Measurements from ENCODE around the gene CCDC200.
"Not testable (repeated sequence)": the region's sequence is repeated elsewhere in the genome, so short reads cannot be mapped to it uniquely, and the experiment has no call there.

Gene CCDC200

DNA sequence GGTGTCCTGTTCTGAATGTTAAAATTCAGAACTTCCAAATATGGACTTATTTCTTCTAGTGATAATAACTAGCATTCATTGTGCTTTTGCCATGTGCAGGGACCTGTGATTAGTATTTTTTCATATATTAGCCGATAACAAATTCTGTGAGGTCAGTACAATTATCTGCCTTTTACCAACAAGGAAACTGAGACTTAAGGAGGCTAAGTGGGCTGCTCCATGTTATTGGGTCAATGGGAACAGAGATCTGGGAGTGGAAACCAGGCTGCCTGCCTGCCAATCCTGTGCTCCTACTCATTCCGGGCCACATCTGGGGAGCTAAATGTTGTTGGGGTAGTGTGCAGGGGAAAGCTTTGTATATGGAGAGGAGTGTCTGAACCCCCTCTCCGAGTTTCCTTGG lies 13.1 kb downstream of the CCDC200 start:
- no peak for DNase-seq

DNA sequence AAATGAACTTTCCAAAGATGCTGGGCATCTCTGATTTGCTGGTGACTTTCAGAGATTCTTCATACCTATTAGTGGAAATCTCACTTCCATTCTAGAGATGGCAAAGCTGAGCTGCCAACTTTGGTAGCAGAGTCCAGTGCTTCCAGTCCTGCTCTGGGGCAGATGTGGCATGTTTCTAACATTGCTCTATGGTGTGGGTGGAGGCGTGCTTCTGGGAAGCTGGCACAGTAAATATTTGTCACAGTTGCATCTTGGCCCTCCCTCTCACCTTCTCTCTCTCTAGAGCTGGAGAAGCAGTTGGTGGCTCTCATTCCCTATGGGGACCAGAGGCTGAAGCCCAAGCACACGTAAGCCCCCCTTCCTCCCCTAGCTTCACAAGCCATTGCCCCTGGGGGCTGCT lies 14.9 kb downstream of the CCDC200 start:
- no peak for DNase-seq

DNA sequence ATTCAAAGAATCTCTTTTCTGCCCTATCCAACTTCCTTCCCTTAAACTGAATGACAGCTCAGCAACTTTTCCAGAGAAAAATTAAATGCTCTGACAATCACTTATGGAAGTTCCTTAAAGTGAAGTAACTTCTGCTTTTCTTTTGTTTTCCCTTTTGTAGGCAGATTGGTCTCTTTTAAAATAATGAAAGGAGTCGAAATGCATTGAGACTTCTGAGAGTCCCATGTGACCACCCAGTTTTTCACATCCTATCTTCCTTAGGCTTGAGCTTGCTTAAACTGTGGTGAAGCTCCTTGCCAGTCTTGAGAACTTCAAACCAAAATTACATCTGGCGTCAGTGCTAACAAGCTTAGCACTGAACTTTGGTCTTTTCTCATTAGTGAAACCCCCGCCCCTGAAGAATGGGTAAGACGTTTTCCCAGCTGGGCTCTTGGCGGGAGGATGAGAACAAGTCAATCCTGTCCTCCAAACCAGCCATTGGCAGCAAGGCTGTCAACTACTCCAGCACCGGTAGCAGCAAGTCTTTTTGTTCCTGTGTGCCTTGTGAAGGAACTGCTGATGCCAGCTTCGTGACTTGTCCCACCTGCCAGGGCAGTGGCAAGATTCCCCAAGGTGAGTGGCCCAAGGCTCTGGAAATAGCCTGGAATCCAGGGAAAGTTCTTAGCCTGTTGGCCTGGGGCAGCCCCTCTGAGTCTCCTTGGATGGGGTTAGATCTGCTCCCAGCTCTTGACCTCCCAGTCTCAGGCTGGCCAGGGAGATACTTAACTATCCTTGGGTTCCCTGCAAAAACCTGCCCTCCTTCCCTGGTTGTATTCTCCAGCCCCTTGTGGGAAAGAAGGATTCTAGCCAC lies 15.6 kb downstream of the CCDC200 start:
- DNase-seq, result no peak

DNA sequence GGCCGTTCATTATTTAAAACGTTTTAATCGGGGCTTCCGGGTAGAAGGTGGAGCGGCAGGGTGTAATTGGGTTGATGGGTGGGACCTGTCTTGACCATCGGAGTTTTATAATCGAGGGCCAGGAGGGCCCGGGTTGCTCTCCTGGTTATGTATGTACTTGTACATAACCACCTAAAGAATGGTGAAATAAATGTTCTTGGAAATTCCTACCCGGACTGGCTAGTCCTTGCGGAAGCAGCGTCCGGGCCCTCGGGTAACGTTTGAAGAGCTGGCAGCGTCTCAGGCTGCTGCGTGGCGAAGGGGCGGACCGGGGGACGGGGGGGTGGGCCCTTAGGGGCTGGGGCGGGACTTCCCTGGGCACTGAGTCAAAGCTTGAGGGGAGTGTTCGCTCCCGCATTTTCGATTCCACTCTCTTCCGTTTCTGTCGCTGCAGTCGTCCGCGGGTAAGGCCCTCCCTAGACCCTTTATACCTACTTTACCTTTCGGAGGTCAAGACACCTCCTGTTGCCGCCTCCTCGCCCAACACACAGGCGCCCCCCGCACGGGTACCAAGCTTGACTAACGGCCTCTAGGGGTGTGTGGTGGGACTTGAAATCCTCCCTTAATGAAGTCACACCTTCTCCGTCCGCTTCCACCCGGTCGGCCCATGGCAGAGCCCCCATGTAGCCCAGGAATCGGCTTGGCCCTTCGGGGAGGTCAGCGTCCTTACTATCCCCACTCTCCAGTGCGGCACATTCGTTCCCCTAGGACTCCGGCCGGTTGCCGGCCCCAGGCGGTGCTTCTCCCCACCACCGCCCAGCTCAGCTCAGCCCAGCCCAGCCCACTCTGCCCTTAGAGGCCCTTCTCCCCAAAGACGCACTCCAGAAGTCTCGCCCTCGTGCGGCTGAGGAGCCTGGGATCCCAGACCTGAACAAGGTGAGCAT lies 16.7 kb downstream of the CCDC200 start, which contains the start of gene TMEM106A:
Gene TMEM106A, plus strand, starts transcription at position 396 of the 923 bp plus-strand sequence. CDS start 1,167 bp downstream, outside the sequence.
- DNase-seq, result peak; percentile 75

DNA sequence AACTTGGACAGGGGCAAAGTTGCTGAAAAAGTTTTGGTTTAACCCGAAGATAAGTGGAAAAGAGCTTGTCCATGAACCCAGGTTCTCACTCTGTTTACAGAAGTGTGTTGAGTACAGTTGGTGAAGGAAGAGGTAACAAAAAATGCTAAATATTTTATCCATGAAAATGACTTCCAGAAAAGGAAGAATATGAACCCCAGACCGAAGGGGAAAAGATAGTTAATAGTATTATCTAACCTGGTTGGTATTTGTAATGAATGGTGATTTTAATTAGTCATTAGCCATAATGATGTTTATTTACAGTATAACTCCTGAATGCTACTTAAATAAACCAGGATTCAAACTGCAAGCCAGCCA lies 17.3 kb downstream of the CCDC200 start:
- DNase-seq, result no peak

DNA sequence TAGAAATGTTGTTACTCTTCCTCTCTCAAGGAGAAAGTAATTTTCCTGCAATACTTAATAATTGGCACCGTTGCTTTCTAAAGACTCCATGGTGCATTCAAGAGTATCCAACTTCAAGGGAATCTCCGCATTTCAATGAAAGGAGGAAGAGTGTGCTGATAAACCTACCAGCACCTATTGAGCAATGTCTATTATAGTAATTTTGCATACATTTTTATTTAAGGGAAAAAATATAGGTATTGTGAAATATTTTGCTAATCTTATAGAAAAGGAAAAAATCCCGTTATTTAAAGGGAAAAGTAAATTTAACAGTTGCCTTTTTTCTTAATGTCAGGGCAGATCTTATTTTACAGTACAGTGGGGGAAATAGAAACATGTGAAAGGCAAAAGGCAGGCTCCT lies 17.8 kb downstream of the CCDC200 start:
- DNase-seq, result no peak

DNA sequence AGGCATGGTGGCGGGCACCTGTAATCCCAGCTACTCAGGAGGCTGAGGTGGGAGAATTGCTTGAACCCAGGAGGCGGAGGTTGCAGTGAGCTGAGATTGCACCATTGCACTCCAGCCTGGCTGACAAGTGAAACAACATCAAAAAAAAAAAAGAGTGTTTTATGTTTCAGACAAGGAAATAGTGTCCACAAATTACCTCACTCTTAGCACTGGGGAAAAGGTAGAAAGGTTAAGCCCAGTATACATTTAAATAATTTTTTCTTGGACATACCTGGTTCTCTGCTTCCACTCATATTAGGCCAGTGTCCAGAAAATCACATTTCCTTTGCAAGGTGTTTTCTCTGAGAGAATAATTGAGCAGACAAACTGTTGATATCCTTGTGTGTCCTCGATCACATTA lies 25.4 kb downstream of the CCDC200 start:
- DNase-seq, result not testable (repeated sequence)

DNA sequence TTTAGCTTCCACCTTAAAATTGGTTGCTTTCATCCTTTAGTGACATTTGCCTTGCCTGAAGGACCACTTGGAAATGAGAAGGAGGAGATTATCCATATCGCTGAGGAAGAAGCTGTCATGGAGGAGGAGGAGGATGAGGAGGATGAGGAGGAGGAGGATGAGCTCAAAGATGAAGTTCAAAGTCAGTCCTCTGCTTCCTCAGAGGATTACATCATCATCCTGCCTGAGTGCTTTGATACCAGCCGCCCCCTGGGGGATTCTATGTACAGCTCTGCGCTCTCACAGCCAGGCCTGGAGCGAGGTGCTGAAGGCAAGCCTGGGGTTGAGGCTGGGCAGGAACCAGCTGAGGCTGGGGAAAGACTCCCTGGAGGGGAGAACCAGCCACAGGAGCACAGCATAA lies 28.3 kb downstream of the CCDC200 start:
- DNase-seq, result no peak

DNA sequence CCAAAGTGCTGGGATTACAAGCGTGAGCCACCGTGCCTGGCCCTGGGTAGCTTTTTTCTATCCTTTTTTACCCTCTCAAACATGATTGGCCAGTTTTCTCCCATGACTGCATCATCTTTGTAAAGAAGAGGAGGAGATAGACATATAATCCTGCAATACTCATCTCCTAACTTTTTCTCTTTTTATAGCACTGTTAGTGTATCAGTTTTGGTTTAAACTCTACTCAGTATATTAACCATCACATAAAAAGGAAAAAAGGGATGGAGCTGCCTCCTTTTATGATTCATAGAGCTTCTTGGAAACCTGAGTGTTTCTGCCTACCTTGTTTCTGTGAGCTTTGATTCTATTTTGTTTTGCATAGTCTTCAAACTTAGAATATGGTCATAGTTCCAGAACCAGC lies 28.8 kb downstream of the CCDC200 start:
- DNase-seq, result no peak

DNA sequence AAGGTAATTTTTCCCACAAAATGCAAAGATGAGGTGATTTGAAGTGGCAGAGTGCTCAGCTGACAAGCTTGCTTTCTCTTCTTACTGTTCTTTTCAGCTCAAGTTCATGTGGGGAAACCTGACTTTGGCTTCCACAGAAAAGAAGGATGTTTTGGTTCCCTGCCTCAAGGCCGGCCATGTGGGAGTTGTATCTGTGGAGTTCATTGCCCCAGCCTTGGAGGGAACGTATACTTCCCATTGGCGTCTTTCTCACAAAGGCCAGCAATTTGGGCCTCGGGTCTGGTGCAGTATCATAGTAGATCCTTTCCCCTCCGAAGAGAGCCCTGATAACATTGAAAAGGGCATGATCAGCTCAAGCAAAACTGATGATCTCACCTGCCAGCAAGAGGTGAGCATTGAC lies 35.2 kb downstream of the CCDC200 start:
- DNase-seq, result no peak

DNA sequence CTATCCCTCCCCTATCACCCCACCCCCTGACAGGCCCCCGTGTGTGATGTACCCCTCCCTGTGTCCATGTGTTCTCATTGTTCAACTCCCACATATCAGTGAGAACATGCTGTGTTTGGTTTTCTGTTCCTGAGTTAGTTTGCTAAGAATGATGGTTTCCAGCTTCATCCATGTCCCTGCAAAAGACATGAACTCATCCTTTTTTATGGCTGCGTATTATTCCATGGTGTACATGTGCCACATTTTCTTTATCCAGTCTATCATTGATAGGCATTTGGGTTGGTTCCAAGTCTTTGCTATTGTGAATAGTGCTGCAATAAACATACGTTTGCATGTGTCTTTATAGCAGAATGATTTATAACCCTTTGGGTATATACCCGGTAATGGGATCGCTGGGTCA lies 41.8 kb downstream of the CCDC200 start:
- not testable (repeated sequence) for DNase-seq

DNA sequence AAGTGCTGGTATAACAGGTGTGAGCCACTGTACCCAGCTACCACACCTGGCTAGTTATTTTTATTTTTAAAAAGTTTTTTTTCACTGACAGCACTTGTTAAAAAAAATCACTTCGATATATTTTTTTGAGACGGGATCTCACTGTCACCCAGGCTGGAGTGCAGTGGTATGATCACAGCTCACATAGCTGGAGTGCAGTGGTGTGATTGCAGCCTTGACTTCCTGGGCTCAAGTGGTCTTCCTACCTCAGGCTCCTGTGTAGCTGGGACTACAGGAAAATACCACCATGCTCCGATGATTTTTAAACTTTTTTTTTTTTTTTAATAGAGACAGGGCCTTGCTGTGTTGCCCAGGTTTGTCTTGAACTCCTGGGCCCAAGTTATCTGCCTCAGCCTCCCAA lies 44.5 kb downstream of the CCDC200 start:
- no peak for DNase-seq

DNA sequence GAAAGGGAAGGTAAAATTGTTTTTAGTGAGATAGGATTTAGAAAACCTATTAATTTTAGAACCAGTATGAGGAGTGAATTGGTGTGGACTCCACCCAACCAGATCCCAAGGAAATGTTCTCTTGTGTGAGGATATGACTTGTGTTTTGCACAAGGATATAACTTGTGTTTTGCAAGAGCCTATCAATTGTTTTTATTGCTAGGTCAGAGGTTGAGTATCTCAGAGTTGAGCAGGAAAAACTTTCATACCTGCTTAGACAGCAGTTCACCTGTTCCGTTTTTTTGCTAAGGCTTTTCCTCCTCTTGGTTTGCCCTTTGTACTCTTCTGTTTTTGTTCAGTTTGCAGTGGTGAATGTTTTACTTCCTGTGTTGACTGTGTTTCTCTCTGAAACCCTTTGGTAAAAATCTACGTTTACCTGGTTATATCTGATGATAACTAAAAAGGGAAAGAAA lies 52.3 kb downstream of the CCDC200 start:
- no peak for DNase-seq

DNA sequence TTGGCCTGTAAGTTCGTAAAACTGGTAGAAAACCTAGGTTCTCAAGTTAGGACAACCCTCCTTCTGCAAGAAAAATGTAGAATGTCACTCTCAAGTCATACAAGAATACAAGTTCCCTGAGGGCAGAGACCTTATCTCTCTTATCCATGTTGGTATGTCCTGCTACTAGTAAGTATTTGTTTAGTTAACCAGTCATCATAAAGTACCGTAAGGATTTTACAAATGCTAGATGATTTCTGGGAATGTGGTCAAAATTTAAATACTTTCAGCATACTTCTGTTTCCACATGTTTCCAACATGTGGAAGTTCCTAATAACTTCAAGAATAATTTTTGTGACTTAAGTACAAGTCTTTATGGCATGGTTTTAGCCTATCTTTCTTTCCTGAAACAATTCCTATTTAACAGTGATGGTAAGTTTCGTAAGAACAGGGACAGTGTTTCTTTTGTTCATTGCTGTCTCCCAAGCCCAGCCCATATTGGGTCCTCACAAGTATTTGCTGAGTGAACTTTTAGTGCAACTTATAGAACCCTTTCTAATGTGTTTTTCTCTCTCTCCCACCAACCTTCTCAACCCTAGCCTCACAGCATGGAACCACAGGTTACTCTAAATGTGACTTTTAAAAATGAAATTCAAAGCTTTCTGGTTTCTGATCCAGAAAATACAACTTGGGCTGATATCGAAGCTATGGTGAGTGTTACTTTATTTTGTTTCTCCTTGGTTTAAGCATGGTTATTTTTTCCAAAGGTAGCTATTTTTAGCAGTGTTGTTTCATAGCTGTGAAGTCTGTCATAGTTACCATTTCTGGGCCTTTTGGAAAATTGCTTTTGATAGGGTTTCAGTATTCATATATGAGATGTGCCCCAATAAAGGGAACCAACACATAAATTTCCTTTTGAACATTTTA lies 53.0 kb downstream of the CCDC200 start:
- DNase-seq, result no peak

DNA sequence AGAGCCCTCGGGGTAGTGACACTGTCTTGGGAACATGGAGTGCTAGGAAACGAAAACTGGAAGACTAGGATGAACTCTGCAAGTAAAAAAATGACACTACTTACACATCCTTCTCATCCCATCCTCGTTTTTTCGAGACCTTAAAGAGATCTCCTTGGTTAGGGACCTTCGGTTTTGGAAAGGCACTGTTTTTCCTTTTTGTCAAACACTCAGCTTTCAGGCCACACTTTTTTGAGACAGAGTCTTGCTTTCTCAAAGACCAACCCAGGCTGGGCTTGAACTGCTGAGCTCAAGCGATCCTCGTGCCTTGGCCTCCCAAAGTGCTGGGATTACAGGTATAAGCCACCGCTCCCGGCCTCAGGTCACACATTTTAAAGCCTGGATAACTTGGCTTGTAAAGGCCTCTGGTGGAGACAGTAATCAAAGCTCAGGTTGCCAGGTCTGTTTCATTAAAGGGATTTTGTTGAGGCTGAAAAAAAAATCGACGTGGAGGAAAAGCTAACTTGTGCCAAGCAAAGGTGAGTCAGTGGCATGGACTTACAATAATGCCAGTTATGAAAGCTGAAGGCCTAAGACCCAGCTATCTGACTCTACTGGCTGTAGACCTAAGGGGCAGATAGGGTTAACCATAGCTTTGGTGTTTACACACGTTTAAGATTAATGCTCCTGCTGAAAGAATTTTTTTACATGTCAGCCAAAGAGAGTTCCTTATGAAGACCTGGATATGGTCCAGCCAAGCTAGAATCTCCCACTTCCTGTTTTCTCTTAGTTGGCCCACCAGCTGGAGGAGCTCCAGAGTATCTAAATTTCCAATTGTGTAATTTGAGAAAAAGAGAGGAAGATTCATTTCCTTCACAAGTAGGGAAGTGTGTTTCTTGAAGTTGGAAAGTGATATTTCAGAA lies 56.6 kb downstream of the CCDC200 start:
- DNase-seq, result no peak
